Stimulated activated CD8-positive, alpha-beta memory T cell treated with anti-CD3 and anti-CD28 coated beads, Interleukin-15, amount 100 ng/mL, for 1 hour (primary cell): ENCODE results near the gene SPPL3.

Experiments used
- DNase-seq: peaks from one replicate; pipeline ENCODE4 v3.0.0-alpha.2; 2020; ENCODE audit warnings: low read depth

The SPPL3 gene

DNA sequence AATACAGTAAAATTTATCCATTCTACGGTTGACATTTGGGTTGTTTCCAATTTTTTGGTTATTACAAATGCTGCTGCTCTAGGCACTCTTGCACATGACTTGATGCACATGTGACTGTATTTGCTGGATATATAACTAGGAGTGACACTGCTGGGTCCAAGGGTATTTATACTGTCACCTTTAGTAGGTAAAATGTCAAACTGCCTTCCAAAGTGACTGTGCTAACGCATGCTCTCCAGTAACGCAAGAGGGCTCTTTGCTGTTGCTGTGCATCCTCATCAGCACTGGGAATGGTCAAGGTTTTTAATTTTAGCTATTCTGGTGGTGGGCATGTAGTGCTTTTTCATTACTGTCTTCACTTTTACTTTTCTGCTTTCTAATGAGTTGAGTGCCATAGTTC is 116.3 kb downstream of the SPPL3 start:
- no peak for DNase-seq

- DNase-seq: no peak
These were observed 119.4 kb downstream of the SPPL3 start for GRCh38 chr12:120784804-120785203.

DNA sequence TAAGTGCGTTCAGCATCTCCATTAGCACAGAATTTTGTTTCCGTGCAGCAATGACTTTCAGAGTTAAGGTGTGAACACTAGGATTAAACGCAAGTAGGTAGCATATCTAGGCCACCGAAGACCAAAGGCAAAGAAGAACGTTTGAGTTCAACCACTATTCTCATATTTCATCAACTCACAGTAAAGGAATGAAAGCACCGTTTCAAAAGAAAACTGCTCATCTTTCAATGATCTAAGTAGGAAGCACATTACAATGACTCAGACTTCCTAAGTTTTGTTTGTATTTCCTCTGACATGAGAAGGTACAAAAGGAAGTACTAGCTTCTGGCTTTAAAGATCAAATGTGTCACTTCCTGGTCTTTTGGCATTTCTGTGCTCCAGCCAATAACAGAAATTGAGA is 121.0 kb downstream of the SPPL3 start:
- DNase-seq: no peak

DNA sequence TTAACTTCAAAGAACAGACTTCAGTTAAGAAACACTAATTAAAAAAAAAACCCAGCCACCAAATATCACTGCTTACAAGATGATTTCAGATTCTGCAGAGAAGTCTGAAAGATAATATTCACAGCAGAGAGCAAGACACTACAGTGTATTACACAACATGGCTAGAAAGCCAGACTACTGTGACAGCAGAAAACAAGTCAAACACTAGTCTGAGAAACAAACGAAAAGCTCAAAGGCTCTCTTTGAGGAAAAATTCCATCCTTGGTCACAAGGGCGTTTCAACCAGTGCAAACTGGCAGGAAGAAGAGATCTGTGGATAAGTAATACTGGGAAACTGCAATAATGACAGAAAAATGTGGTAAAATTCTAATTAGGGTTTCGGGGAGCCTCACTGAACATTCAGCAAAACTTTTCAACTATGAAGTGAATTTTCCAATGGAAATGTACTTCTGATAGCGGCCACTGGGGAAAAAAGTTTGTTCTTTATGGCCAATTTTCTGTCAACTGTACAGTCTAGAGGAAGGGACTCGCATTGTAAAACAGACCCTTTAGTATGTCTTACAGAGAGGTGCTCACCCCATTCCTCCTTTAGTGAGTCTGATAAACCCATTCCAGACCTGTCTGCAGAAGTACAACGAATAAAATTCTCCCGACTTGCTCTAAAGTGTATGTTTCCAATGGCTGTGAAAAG is 128.2 kb downstream of the SPPL3 start:
- DNase-seq: no peak

- DNase-seq: no peak
These were observed 129.8 kb downstream of the SPPL3 start for GRCh38 chr12:120774169-120774916.

DNA sequence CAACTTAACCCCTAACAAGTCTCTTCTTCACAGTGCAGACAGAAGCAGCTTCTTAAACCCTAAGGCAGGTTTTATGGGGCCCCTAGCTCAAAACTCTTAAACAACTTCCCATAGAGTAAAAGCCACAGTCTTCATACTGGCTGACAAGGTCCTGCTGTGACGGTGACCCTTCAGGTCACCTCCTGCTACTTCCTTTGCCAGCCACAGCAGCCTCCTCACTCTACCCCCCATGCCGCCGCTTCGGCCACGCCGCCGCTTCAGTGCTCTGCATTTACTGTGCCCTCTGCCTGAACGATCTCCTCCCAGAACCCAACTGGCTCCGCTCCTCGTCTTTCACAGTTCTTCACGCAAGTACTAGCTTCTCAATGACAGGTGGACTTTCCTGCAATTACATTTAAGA is 133.1 kb downstream of the SPPL3 start:
- no peak for DNase-seq

DNA sequence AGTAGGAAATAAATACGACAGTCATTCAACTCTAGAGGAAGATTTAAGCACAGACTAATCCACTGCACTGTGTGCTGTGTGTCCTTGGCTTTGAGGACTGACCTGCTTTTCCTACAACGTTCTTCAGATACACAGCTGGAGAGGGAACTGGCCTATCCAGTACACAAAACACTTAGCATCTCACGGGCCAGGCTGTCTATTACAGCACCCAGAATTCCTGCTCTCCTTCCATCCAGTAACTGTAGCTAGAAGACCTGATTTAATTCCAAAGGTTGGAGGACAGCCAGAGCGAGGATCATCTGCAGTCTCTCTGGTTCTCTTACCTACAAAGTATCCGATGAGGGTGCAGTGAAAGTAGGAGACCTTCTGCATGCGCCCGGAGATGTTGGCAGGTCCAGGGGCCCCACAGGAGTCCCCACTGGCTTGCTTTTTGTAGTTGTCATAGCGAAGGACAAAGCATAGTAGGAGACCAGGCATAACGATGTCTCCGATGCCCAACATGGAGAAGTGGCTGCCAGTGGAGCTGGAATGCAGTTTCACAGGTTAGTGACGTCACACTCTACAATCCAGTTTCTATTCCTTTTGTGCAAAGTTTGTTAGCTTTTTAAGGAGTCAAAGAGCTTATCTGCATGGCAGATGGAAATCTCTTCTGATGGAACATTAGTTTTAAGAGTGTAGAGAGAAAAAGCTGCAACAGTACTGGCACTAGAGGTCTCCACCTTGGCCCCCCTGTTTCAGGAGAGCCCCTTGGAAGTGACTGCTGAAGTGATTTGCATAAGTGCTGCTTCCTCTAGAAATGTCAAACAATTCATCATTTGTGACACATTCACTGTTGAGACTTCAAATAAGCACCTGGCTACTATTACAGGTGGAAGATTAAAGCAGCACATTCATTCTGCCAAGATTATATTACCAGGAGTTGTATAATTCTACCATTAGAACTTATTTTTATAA is 136.8 kb downstream of the SPPL3 start:
- DNase-seq: no peak

- DNase-seq: no peak
These were observed 137.6 kb downstream of the SPPL3 start for GRCh38 chr12:120766566-120766965.

DNA sequence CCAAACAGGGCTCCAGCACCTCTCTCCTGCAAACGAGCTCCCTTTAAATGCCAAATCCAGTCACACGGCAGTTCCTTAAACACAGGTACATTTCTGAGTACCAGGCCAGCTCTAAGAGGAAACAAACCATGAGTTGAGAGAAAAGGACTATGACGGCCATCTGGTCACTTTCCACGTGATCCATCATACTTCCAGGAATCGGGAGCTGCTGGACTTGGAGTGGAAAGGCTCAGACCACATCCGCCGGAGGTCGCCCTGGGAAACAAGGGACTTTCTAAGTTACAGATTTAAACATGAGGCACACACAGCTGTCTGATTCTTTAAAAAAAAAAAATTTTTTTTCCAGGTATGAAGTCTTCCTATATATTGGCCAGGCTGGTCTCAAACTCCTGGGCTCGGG is 139.3 kb downstream of the SPPL3 start:
- no peak for DNase-seq

DNA sequence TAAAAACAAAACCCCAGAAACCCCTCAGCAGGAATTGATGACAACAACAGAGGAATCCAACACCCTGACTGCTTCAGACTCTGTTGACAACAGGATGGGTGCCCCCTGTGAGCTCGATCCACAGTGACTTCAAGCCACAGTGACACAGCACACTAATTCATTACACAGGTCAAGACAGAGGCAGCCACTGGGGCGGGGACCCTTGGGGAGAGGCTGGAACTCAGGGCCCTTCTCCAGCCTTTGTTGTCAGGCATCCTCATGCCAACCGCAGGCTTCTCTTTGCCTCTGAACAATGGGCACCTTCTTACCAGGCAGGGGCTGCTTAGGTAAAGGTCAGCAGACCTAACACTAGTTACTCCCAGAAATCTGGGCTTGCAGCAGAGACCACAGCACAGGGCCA is 140.9 kb downstream of the SPPL3 start:
- no peak for DNase-seq

GRCh38 chr12:120762086-120762485 is 142.1 kb downstream of the SPPL3 start:
- DNase-seq: no peak

DNA sequence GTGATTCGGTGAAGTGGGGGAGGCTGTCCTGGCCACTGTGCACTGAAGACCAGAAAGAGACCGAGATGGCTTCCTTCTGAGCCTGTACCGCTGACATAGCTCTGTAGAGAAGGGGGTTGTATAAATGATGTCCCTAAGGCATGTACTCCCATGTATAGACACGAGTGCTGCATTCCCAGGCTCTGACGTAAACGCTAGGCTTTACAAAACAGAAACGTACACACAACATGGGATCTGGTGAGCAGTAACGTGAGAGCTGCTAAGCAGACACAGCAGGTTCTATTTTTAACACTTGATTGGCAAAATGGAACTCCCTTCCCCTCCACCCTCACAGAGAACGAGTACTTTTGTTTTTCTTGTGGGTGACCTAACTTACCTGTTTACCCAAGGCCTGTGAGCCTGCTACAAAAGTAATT is 142.6 kb downstream of the SPPL3 start:
- no peak for DNase-seq

DNA sequence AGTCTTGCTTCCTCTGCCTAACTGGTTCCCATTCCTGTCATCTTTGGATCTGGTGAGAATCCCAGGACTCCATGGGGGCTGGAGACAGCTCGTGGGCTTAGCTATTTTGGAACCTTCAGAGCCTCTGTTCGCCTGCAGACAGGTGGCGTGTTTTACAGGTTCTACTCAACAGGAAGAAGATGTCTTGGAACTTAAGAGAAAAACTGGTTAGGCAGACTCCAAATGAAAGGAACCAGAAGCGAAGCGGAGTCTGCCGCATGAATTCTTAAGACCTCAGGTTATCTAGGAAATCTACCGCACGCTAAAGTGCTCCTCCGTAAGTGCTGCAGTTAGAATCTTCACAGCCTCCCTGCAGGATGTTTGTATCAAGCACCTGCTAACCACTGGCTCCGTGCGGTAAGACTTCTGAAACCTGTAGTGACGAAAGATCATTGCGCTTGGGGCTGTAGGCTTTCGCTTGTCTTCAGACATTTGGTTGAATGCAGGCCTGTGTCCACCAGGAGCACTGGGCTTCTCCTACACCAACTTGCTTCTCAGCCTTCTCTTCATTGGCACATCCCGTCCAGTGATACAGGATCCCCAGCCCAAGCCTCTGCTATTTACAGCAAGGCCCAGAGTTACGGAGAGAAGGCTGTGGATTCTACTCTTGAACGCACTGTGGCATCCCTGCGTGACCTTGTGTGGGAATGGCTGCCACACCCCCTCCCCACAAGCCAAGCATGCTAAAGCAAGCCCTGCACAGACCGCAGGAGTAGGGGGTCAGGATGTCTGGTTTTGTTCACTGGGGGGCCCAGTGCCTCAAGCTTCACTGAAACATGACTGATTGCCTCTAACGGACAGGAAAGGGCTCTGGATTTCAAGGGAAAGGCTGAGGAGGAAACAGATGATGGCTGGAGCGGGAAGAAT is 143.6 kb downstream of the SPPL3 start:
- no peak for DNase-seq

DNA sequence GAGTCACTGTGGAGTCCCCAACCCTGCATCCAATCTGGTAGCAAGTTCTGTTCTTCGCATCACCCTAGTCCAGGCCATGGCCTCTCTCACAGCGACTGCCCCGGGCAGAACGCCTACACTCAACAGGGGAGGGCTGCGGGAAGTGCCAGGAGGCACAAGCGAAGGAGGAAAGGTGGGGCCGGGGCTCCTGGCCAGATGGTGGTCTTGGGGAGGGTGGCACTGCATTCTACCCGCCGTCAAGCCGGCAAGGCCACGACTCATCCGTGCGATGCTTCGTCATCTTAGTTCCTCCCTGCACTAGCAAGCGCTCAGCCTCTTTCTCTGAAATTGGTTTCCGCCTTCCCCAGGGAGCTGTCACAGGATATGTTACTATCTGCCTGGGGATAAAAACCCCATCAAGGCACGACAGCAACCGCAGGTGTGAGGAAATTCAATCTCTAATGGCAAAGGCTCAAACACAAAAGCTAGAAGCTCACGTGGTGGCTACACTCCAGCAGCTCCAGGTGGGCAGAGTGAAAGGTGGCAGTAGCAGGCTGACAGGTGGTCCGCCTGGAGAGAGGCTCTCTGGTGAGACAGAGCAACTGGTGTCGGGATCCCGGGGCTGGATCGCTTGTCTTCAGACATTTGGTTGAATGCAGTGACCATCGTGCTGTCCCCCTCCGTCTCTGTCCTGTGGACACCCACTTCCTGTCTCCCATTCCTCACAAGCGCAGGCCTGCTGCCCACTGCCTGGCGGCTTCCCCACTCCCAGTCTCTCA is 144.4 kb downstream of the SPPL3 start:
- no peak for DNase-seq

- no peak for DNase-seq
These were observed 145.2 kb downstream of the SPPL3 start for GRCh38 chr12:120758798-120759590.

DNA sequence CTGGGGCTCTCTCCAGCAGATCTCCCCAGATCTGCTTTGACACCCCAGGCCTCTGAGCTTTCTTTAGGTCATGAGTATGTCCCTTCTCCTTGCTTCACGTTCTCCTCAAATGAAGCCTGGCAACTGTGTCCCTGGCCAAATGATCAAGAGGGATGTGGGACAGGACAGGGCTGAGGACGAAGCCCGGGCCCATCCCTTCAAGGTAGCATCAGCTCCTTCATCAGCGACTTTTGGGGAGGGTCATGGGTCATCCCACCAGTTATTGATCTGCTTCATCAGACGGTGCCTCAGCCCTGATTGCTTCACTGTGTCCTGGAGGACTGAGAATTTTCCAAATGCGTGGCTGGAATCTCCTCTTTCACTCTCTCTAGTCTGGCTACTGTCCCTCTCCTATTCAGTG is 146.2 kb downstream of the SPPL3 start:
- no peak for DNase-seq

- DNase-seq: no peak
These were observed 146.9 kb downstream of the SPPL3 start for GRCh38 chr12:120757226-120757742.

- no peak for DNase-seq
These were observed 148.9 kb downstream of the SPPL3 start for GRCh38 chr12:120755269-120755668.

- no peak for DNase-seq
These were observed 149.4 kb downstream of the SPPL3 start for GRCh38 chr12:120754792-120755191.

- DNase-seq: no peak
These were observed 152.8 kb downstream of the SPPL3 start for GRCh38 chr12:120751389-120751788.
